ENCODE measurements around the gene OR2V2. TPM values are rescaled to one million over a fixed set of nuclear protein-coding genes. Genes with fewer than 3 reads are reported as not detected.

Gene OR2V2
- total and polyA plus RNA-seq, 8 donors, result not detected

- H3K27ac ChIP-seq, result peak overlapping the region in 2 of 4 donors; percentile 10 to 80
- ATAC-seq (no peak), FAIRE-seq (no peak), DNase-seq (no peak)
- TF ChIP-seq CTCF (IDR thresholded peaks at IDR 0.05), result no peak
- no peak overlapping the region for H3K4me3 ChIP-seq
- H3K9me3 ChIP-seq, result no peaks in the 10 kb centered on the region
- H3K27me3 ChIP-seq, result no peaks in the 10 kb centered on the region
- intact Hi-C loops (cut with DNase I), result no loop called here
- peaks cover 0 to 8% (median 0%) of the 10 kb centered on the region in 3 donors for H3K4me1 ChIP-seq
- WGBS, 2 donors, result 49 to 54% methylated on average over 8 of the region's 8 CpGs
- no peaks in the 10 kb centered on the region for H3K36me3 ChIP-seq
Observed at GRCh38 chr5:181186986-181187499, 39.7 kb downstream of the OR2V2 start.

- peak; percentile 69 to 90 (median 82) for DNase-seq
- Histone ChIP-seq H3K4me3 (peak overlapping the region in 2 of 4 donors; percentile 69 to 85), H3K4me1 (peaks cover 3 to 12% (median 4%) of the 10 kb centered on the region in 3 donors), H3K27me3 (no peaks in the 10 kb centered on the region), H3K27ac (peak overlapping the region in 3 of 4 donors; percentile 10 to 80 (median 72)), H3K9me3 (no peaks in the 10 kb centered on the region), H3K36me3 (no peaks in the 10 kb centered on the region)
- WGBS, 2 donors, result 1 to 4% methylated on average over 37 of the region's 37 CpGs
- no peak for TF ChIP-seq CTCF (IDR thresholded peaks at IDR 0.05)
- no peak for FAIRE-seq
- intact Hi-C loops (cut with DNase I), result no loop called here
- ATAC-seq, result peak; percentile 10 to 39 (median 22)
Observed at GRCh38 chr5:181187500-181188213, 40.3 kb downstream of the OR2V2 start.

GRCh38 chr5:181188700-181189362 lies 41.4 kb downstream of the OR2V2 start:
- FAIRE-seq (no peak), DNase-seq (peak in 5 of 6 donors; percentile 61 to 90 (median 80)), ATAC-seq (peak; percentile 26 to 48 (median 32))
- no peak for TF ChIP-seq CTCF (IDR thresholded peaks at IDR 0.05)
- H3K4me1 ChIP-seq, result peaks cover 3 to 12% (median 7%) of the 10 kb centered on the region in 3 donors
- no peaks in the 10 kb centered on the region for H3K9me3 ChIP-seq
- peak overlapping the region in 3 of 4 donors; percentile 23 to 80 (median 72) for H3K27ac ChIP-seq
- peak overlapping the region; percentile 56 to 85 (median 77) for H3K4me3 ChIP-seq
- intact Hi-C loops (cut with DNase I), result no loop called here
- no peaks in the 10 kb centered on the region for H3K27me3 ChIP-seq
- 0 to 1% methylated on average over 35 of the region's 35 CpGs for WGBS, 2 donors
- H3K36me3 ChIP-seq, result no peaks in the 10 kb centered on the region

GRCh38 chr5:181189363-181189961 lies 42.1 kb downstream of the OR2V2 start:
- H3K9me3 ChIP-seq, result no peaks in the 10 kb centered on the region
- WGBS, 2 donors, result 0 to 1% methylated on average over 41 of the region's 41 CpGs
- H3K27ac ChIP-seq, result peak overlapping the region in 1 of 4 donors; percentile 88
- H3K4me1 ChIP-seq, result peaks cover 3 to 8% (median 7%) of the 10 kb centered on the region in 3 donors
- no peaks in the 10 kb centered on the region for H3K36me3 ChIP-seq
- DNase-seq, result peak in 3 of 6 donors; percentile 49 to 70 (median 57)
- peak overlapping the region; percentile 56 to 85 (median 77) for H3K4me3 ChIP-seq
- no peaks in the 10 kb centered on the region for H3K27me3 ChIP-seq
- no peak for FAIRE-seq
- no peak for TF ChIP-seq CTCF (IDR thresholded peaks at IDR 0.05)
- ATAC-seq, result peak in 2 of 4 donors; percentile 1 to 5
- intact Hi-C loops (cut with DNase I), result no loop called here
